ENCODE results near the gene YPEL1.
"Not testable (repeated sequence)": the region's sequence is repeated elsewhere in the genome, so short reads cannot be mapped to it uniquely, and the experiment has no call there.

DNA sequence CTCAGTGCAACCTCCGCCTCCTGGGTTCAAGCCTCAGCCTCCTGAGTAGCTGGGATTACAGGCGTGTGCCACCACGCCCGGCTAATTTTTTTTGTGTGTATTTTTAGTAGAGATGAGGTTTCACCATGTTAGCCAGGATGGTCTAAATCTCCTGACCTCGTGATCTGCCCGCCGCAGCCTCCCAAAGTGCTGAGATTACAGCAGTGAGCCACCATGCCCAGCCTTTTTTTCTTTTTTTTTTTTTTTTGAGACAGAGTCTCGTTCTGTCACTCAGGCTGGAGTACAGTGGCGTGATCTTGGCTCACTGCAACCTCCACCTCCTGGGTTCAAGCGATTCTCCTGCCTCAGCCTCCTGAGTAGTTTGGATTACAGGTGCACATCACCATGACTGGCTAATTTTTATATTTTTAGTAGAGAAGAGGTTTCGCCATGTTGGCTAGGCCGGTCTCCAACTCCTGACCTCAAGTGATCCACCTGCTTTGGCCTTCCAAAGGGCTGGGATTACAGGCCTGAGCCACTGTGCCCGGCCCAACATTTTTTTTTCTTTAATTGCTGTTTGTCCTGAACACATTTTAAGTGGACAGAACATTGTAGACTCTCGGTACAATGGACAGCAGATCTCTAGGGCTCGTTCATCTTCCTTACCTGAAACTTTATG, 14.3 kb downstream of the YPEL1 start:
- TF ChIP-seq, protein P1, sequence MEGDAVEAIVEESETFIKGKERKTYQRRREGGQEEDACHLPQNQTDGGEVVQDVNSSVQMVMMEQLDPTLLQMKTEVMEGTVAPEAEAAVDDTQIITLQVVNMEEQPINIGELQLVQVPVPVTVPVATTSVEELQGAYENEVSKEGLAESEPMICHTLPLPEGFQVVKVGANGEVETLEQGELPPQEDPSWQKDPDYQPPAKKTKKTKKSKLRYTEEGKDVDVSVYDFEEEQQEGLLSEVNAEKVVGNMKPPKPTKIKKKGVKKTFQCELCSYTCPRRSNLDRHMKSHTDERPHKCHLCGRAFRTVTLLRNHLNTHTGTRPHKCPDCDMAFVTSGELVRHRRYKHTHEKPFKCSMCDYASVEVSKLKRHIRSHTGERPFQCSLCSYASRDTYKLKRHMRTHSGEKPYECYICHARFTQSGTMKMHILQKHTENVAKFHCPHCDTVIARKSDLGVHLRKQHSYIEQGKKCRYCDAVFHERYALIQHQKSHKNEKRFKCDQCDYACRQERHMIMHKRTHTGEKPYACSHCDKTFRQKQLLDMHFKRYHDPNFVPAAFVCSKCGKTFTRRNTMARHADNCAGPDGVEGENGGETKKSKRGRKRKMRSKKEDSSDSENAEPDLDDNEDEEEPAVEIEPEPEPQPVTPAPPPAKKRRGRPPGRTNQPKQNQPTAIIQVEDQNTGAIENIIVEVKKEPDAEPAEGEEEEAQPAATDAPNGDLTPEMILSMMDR (IDR thresholded peaks at IDR 0.05), result not testable (repeated sequence)
- not testable (repeated sequence) for TF ChIP-seq POLR2A (IDR thresholded peaks at IDR 0.05); EP300 (IDR thresholded peaks at IDR 0.05; ENCODE audit: low read depth); POLR2AphosphoS5 (IDR thresholded peaks at IDR 0.05)
